HG03060 (cell line): ENCODE results near the gene MOGAT2.
"Not testable (repeated sequence)": the region's sequence is repeated elsewhere in the genome, so short reads cannot be mapped to it uniquely, and the experiment has no call there.

Experiments used
- ATAC-seq: cut with Tn5 transposase; IDR thresholded peaks from one replicate; pipeline ENCODE4 v1.9.1; 2021; ENCODE audit warnings: low read depth, moderate number of reproducible peaks; ENCODE audit not compliant: unreplicated experiment

Gene MOGAT2

GRCh38 chr11:75748729-75749273 lies 31.2 kb downstream of the MOGAT2 start:
- ATAC-seq: not testable (repeated sequence)

- not testable (repeated sequence) for ATAC-seq
Measured at GRCh38 chr11:75754933-75755332, 37.3 kb downstream of the MOGAT2 start.

GRCh38 chr11:75757651-75758050 lies 40.0 kb downstream of the MOGAT2 start:
- ATAC-seq: no peak

- ATAC-seq: no peak
Measured at GRCh38 chr11:75759832-75760231, 42.2 kb downstream of the MOGAT2 start.

GRCh38 chr11:75760243-75760642 lies 42.6 kb downstream of the MOGAT2 start:
- ATAC-seq: no peak

- ATAC-seq: no peak
Measured at GRCh38 chr11:75760710-75761493, 43.3 kb downstream of the MOGAT2 start.

GRCh38 chr11:75762158-75762557 lies 44.5 kb downstream of the MOGAT2 start:
- no peak for ATAC-seq

- ATAC-seq: no peak
Measured at GRCh38 chr11:75762885-75763284, 45.2 kb downstream of the MOGAT2 start.

GRCh38 chr11:75763846-75764245 lies 46.2 kb downstream of the MOGAT2 start:
- no peak for ATAC-seq

- ATAC-seq: no peak
Measured at GRCh38 chr11:75765116-75765515, 47.5 kb downstream of the MOGAT2 start.

- no peak for ATAC-seq
Measured at GRCh38 chr11:75766443-75767227, 49.0 kb downstream of the MOGAT2 start.

GRCh38 chr11:75767228-75767572 lies 49.6 kb downstream of the MOGAT2 start:
- ATAC-seq: no peak

GRCh38 chr11:75767793-75768111 lies 50.1 kb downstream of the MOGAT2 start:
- no peak for ATAC-seq

- ATAC-seq: peak; percentile 33
Measured at GRCh38 chr11:75768112-75768908, 50.7 kb downstream of the MOGAT2 start, which contains the start of gene DGAT2. DGAT2 (plus strand) TSS chr11:75768778; CDS start chr11:75768992, 214 bp downstream.

- no peak for ATAC-seq
Measured at GRCh38 chr11:75768909-75769771, 51.5 kb downstream of the MOGAT2 start.

GRCh38 chr11:75770102-75770501 lies 52.5 kb downstream of the MOGAT2 start:
- no peak for ATAC-seq

- no peak for ATAC-seq
Measured at GRCh38 chr11:75771646-75772410, 54.2 kb downstream of the MOGAT2 start.

GRCh38 chr11:75773595-75774353 lies 56.1 kb downstream of the MOGAT2 start:
- ATAC-seq: peak; percentile 59
